NCI-H510A (cell line): Measurements from ENCODE around the gene ATP5IF1.

ENCODE experiments used
- DNase-seq: peaks from one replicate; lab custom pipeline; 2025; lab: John Stamatoyannopoulos, UW

ATP5IF1 gene

GRCh38 chr1:28265577-28265976, 29.7 kb downstream of the ATP5IF1 start:
- no peak for DNase-seq

GRCh38 chr1:28266920-28267322, 31.0 kb downstream of the ATP5IF1 start:
- DNase-seq = no peak

- DNase-seq = no peak
Measured at GRCh38 chr1:28267633-28268032, 31.7 kb downstream of the ATP5IF1 start.

GRCh38 chr1:28269529-28269928, 33.6 kb downstream of the ATP5IF1 start:
- DNase-seq = no peak

- no peak for DNase-seq
Measured at GRCh38 chr1:28272215-28272852, 36.4 kb downstream of the ATP5IF1 start.

GRCh38 chr1:28273216-28273860, 37.4 kb downstream of the ATP5IF1 start:
- DNase-seq = no peak

GRCh38 chr1:28278763-28279162, 42.8 kb downstream of the ATP5IF1 start:
- DNase-seq = no peak

GRCh38 chr1:28279721-28280120, 43.8 kb downstream of the ATP5IF1 start:
- DNase-seq = no peak

GRCh38 chr1:28280501-28280900, 44.6 kb downstream of the ATP5IF1 start:
- no peak for DNase-seq

GRCh38 chr1:28280977-28281381, 45.1 kb downstream of the ATP5IF1 start:
- DNase-seq = no peak

- no peak for DNase-seq
Measured at GRCh38 chr1:28281608-28282425, 45.9 kb downstream of the ATP5IF1 start.

- DNase-seq = no peak
Measured at GRCh38 chr1:28282426-28283407, 46.8 kb downstream of the ATP5IF1 start.

- DNase-seq = no peak
Measured at GRCh38 chr1:28286111-28286510, 50.2 kb downstream of the ATP5IF1 start.
